Measurements from ENCODE around the gene OR1E1.
"Not testable (repeated sequence)": the region's sequence is repeated elsewhere in the genome, so short reads cannot be mapped to it uniquely, and the experiment has no call there.

OR1E1 gene

GRCh38 chr17:3385869-3386816, 12.1 kb downstream of the OR1E1 start, which contains the start of gene OR3A2:
Gene OR3A2, minus strand, starts transcription at chr17:3386308.
- CTCF ChIA-PET: interaction anchor here (0.7 to 1.2 kb wide), 2 partner anchors 13 to 338 kb away, joined by 4 to 7 read pairs; no protein-coding TSS in a partner anchor
- peak; percentile 57 for DNase-seq (ENCODE audit: low spot score)
- POLR2A ChIA-PET (ENCODE audit: low non-redundant PET): no interaction called here
- TF ChIP-seq CTCF (conservative IDR thresholded peaks at IDR 0.05; ENCODE audit: low read depth): no peak
- H3K27ac ChIP-seq: no peak within 1 kb of the TSS

GRCh38 chr17:3381957-3382356, 16.3 kb downstream of the OR1E1 start:
- ChIA-PET CTCF (interaction anchor here (0.6 kb wide), 1 partner anchor 509 kb away, joined by 6 read pairs; no protein-coding TSS in a partner anchor), POLR2A (ENCODE audit: low non-redundant PET) (no interaction called here)
- TF ChIP-seq CTCF (conservative IDR thresholded peaks at IDR 0.05; ENCODE audit: low read depth): no peak
- no peak for DNase-seq (ENCODE audit: low spot score)
- H3K27ac ChIP-seq: no peak overlapping the region

- DNase-seq (ENCODE audit: low spot score): no peak
- POLR2A ChIA-PET (ENCODE audit: low non-redundant PET): no interaction called here
- TF ChIP-seq CTCF (conservative IDR thresholded peaks at IDR 0.05; ENCODE audit: low read depth): no peak
- H3K27ac ChIP-seq: no peak overlapping the region
- CTCF ChIA-PET: no interaction called here
These were observed 19.9 kb downstream of the OR1E1 start for GRCh38 chr17:3378321-3378720.

- H3K27ac ChIP-seq; CTCF ChIA-PET; POLR2A ChIA-PET (ENCODE audit: low non-redundant PET); DNase-seq (ENCODE audit: low spot score): not testable (repeated sequence)
These were observed 27.0 kb downstream of the OR1E1 start for GRCh38 chr17:3371167-3371566.
